ENCODE data around the gene STRIP2. TPM values are rescaled to one million over a fixed set of nuclear protein-coding genes. Genes with fewer than 3 reads are reported as not detected.

Gene STRIP2
- total and polyA plus RNA-seq, 9 of the 15 experiments (the other 6 are each of a cell fraction or from before 2014, with no cell fraction given): 10.1 to 81.8 (median 42.3) TPM

GRCh38 chr7:129436335-129436923 is 2.2 kb downstream of the STRIP2 start (continued):
- TF ChIP-seq, protein P1, sequence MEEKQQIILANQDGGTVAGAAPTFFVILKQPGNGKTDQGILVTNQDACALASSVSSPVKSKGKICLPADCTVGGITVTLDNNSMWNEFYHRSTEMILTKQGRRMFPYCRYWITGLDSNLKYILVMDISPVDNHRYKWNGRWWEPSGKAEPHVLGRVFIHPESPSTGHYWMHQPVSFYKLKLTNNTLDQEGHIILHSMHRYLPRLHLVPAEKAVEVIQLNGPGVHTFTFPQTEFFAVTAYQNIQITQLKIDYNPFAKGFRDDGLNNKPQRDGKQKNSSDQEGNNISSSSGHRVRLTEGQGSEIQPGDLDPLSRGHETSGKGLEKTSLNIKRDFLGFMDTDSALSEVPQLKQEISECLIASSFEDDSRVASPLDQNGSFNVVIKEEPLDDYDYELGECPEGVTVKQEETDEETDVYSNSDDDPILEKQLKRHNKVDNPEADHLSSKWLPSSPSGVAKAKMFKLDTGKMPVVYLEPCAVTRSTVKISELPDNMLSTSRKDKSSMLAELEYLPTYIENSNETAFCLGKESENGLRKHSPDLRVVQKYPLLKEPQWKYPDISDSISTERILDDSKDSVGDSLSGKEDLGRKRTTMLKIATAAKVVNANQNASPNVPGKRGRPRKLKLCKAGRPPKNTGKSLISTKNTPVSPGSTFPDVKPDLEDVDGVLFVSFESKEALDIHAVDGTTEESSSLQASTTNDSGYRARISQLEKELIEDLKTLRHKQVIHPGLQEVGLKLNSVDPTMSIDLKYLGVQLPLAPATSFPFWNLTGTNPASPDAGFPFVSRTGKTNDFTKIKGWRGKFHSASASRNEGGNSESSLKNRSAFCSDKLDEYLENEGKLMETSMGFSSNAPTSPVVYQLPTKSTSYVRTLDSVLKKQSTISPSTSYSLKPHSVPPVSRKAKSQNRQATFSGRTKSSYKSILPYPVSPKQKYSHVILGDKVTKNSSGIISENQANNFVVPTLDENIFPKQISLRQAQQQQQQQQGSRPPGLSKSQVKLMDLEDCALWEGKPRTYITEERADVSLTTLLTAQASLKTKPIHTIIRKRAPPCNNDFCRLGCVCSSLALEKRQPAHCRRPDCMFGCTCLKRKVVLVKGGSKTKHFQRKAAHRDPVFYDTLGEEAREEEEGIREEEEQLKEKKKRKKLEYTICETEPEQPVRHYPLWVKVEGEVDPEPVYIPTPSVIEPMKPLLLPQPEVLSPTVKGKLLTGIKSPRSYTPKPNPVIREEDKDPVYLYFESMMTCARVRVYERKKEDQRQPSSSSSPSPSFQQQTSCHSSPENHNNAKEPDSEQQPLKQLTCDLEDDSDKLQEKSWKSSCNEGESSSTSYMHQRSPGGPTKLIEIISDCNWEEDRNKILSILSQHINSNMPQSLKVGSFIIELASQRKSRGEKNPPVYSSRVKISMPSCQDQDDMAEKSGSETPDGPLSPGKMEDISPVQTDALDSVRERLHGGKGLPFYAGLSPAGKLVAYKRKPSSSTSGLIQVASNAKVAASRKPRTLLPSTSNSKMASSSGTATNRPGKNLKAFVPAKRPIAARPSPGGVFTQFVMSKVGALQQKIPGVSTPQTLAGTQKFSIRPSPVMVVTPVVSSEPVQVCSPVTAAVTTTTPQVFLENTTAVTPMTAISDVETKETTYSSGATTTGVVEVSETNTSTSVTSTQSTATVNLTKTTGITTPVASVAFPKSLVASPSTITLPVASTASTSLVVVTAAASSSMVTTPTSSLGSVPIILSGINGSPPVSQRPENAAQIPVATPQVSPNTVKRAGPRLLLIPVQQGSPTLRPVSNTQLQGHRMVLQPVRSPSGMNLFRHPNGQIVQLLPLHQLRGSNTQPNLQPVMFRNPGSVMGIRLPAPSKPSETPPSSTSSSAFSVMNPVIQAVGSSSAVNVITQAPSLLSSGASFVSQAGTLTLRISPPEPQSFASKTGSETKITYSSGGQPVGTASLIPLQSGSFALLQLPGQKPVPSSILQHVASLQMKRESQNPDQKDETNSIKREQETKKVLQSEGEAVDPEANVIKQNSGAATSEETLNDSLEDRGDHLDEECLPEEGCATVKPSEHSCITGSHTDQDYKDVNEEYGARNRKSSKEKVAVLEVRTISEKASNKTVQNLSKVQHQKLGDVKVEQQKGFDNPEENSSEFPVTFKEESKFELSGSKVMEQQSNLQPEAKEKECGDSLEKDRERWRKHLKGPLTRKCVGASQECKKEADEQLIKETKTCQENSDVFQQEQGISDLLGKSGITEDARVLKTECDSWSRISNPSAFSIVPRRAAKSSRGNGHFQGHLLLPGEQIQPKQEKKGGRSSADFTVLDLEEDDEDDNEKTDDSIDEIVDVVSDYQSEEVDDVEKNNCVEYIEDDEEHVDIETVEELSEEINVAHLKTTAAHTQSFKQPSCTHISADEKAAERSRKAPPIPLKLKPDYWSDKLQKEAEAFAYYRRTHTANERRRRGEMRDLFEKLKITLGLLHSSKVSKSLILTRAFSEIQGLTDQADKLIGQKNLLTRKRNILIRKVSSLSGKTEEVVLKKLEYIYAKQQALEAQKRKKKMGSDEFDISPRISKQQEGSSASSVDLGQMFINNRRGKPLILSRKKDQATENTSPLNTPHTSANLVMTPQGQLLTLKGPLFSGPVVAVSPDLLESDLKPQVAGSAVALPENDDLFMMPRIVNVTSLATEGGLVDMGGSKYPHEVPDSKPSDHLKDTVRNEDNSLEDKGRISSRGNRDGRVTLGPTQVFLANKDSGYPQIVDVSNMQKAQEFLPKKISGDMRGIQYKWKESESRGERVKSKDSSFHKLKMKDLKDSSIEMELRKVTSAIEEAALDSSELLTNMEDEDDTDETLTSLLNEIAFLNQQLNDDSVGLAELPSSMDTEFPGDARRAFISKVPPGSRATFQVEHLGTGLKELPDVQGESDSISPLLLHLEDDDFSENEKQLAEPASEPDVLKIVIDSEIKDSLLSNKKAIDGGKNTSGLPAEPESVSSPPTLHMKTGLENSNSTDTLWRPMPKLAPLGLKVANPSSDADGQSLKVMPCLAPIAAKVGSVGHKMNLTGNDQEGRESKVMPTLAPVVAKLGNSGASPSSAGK (IDR thresholded peaks at IDR 0.05): no peak
- TF ChIP-seq ZNF12 (CRISPR knock-in tag; IDR thresholded peaks at IDR 0.05): no peak
- no peak for TF ChIP-seq SIX5 (IDR thresholded peaks at IDR 0.05; ENCODE audit: borderline replicate concordance in 1 of 2, insufficient read depth in 1 of 2, low read depth in 1 of 2, low read length in 2 of 2)
- no peak for TF ChIP-seq ZNF324 (CRISPR knock-in tag; IDR thresholded peaks at IDR 0.05)
- TF ChIP-seq RB1 (IDR thresholded peaks at IDR 0.05; ENCODE audit: low read depth): peak; percentile 44; the same call in 1 of the 2 replicates
- TF ChIP-seq SP1 (CRISPR knock-in tag; IDR thresholded peaks at IDR 0.05): no peak
- TF ChIP-seq, protein P2, sequence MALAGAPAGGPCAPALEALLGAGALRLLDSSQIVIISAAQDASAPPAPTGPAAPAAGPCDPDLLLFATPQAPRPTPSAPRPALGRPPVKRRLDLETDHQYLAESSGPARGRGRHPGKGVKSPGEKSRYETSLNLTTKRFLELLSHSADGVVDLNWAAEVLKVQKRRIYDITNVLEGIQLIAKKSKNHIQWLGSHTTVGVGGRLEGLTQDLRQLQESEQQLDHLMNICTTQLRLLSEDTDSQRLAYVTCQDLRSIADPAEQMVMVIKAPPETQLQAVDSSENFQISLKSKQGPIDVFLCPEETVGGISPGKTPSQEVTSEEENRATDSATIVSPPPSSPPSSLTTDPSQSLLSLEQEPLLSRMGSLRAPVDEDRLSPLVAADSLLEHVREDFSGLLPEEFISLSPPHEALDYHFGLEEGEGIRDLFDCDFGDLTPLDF (CRISPR knock-in tag; IDR thresholded peaks at IDR 0.05): no peak
- TF ChIP-seq GABPB1 (CRISPR knock-in tag; IDR thresholded peaks at IDR 0.05): no peak
- 0 out of 2 replicates have a peak, but pooled peaks have one; percentile 26 for TF ChIP-seq ZKSCAN1 (IDR thresholded peaks at IDR 0.05; ENCODE audit: low read depth, low read length)
- 0 out of 2 replicates have a peak, but pooled peaks have one; percentile 50 for TF ChIP-seq ZNF766 (CRISPR knock-in tag; conservative IDR thresholded peaks at IDR 0.05)
- no peak for TF ChIP-seq CHD4 (IDR thresholded peaks at IDR 0.05; ENCODE audit: insufficient read depth, insufficient replicate concordance, low read depth, low read length, poor library complexity, severe bottlenecking)
- no peak for TF ChIP-seq NCOA2 (IDR thresholded peaks at IDR 0.05; ENCODE audit: partially characterized antibody in 2 of 2)
- TF ChIP-seq TOE1 (IDR thresholded peaks at IDR 0.05; ENCODE audit: borderline replicate concordance): no peak
- TF ChIP-seq TOE1 (CRISPR knock-in tag; IDR thresholded peaks at IDR 0.05; ENCODE audit: borderline replicate concordance, low read depth): no peak
- no peak for TF ChIP-seq SMARCA5 (IDR thresholded peaks at IDR 0.05)

Measured in K562 (cell line).